Hindlimb muscle (tissue), 1 donor: ENCODE results near the gene ANKRD40. TPM values are rescaled to one million over a fixed set of nuclear protein-coding genes. Genes with fewer than 3 reads are reported as not detected.

ENCODE experiments used
- DNase-seq: peaks from one replicate; pipeline ENCODE4 v3.0.0-alpha.2; 2013
- polyA plus RNA-seq: library from polyadenylated mRNA; unstranded; fragments of 120-200 nt; gene quantifications from one replicate; pipeline ENCODE4 v1.2.1, GENCODE V29; 2013; ENCODE audit not compliant: insufficient read length

The ANKRD40 gene
- polyA plus RNA-seq, 1 donor = 45.4 TPM

GRCh38 chr17:50645748-50646682 is 61.7 kb downstream of the ANKRD40 start:
- DNase-seq = no peak

Other genes starting within 250 kb of the ANKRD40 start
- 4.4 TPM for gene CHAD, start 239.0 kb downstream of the ANKRD40 start, polyA plus RNA-seq
- 36.9 TPM for gene RSAD1, start 229.1 kb downstream of the ANKRD40 start, polyA plus RNA-seq
- gene MYCBPAP, start 199.5 kb downstream of the ANKRD40 start, polyA plus RNA-seq = 1.0 TPM
- gene EPN3, start 175.2 kb downstream of the ANKRD40 start, polyA plus RNA-seq = 1.5 TPM
- gene SPATA20, start 160.7 kb downstream of the ANKRD40 start, polyA plus RNA-seq = 31.4 TPM
- 4.8 TPM for gene CACNA1G, start 147.2 kb downstream of the ANKRD40 start, polyA plus RNA-seq
- 0.66 TPM for gene ABCC3, start 73.0 kb downstream of the ANKRD40 start, polyA plus RNA-seq
- gene LUC7L3, start 11.7 kb upstream of the ANKRD40 start, polyA plus RNA-seq = 270 TPM
- gene ANKRD40CL, start 59.6 kb upstream of the ANKRD40 start, polyA plus RNA-seq = not detected
- 0.75 TPM for gene WFIKKN2, start 127.7 kb upstream of the ANKRD40 start, polyA plus RNA-seq
- 50.8 TPM for gene TOB1, start 158.4 kb upstream of the ANKRD40 start, polyA plus RNA-seq